IPS DF 6.9 (cell line): ENCODE results near the gene TPBGL.

Experiments used
- DNase-seq: peaks from one replicate; pipeline ENCODE4 v3.0.0-alpha.2; 2013; ENCODE audit warnings: low read depth, low spot score
- H3K27ac ChIP-seq: one replicate; pipeline ENCODE4 v1.5.1; 2013; ENCODE audit warnings: low read length, control low read depth
- H3K27me3 ChIP-seq: 2 replicates; pipeline ENCODE4 v1.6.1; 2013; ENCODE audit warnings: mild to moderate bottlenecking, low read length; ENCODE audit not compliant: control insufficient read depth, insufficient read depth
- H3K36me3 ChIP-seq: 2 replicates; pipeline ENCODE4 v1.6.1; 2013; ENCODE audit warnings: low read length; ENCODE audit not compliant: control insufficient read depth, insufficient read depth
- H3K4me1 ChIP-seq: 2 replicates; pipeline ENCODE4 v1.6.1; 2013; ENCODE audit warnings: low read length; ENCODE audit not compliant: control insufficient read depth, insufficient read depth
- H3K4me3 ChIP-seq: 2 replicates; pipeline ENCODE4 v1.5.1; 2013; ENCODE audit warnings: mild to moderate bottlenecking, low read length
- H3K9me3 ChIP-seq: 2 replicates; pipeline ENCODE4 v1.6.1; 2013; ENCODE audit warnings: low read length, inconsistent platforms; ENCODE audit not compliant: control insufficient read depth, insufficient read depth
- WGBS: extraction: QIAGEN DNeasy Blood & Tissue Kit; methylation state at CpG from one replicate; pipeline ENCODE4 v1.1.7; 2013; ENCODE audit warnings: mixed read lengths, missing lambda C conversion rate; ENCODE audit not compliant: insufficient read length, insufficient coverage; 5-methylcytosine and 5-hydroxymethylcytosine counted together

The TPBGL gene

GRCh38 chr11:75208446-75208845 is 32.1 kb upstream of the TPBGL start:
- no peaks in the 10 kb centered on the region for H3K36me3 ChIP-seq
- H3K4me1 ChIP-seq: no peaks in the 10 kb centered on the region
- H3K4me3 ChIP-seq: no peak overlapping the region
- DNase-seq: no peak
- H3K9me3 ChIP-seq: no peaks in the 10 kb centered on the region
- no CpG with 5 or more reads among the region's 2 CpGs for WGBS
- H3K27ac ChIP-seq: no peak overlapping the region
- no peaks in the 10 kb centered on the region for H3K27me3 ChIP-seq

- no peak overlapping the region for H3K4me3 ChIP-seq
- H3K27me3 ChIP-seq: no peaks in the 10 kb centered on the region
- WGBS: no CpG with 5 or more reads among the region's 5 CpGs
- no peak for DNase-seq
- no peaks in the 10 kb centered on the region for H3K4me1 ChIP-seq
- no peak overlapping the region for H3K27ac ChIP-seq
- no peaks in the 10 kb centered on the region for H3K36me3 ChIP-seq
- H3K9me3 ChIP-seq: no peaks in the 10 kb centered on the region
These were observed 28.2 kb upstream of the TPBGL start for GRCh38 chr11:75212411-75212810.

- Histone ChIP-seq H3K4me3 (no peak overlapping the region), H3K36me3 (no peaks in the 10 kb centered on the region), H3K27ac (no peak overlapping the region), H3K4me1 (no peaks in the 10 kb centered on the region), H3K9me3 (no peaks in the 10 kb centered on the region), H3K27me3 (no peaks in the 10 kb centered on the region)
- DNase-seq: peak; percentile 83
- no CpG with 5 or more reads among the region's 8 CpGs for WGBS
These were observed 26.2 kb upstream of the TPBGL start for GRCh38 chr11:75214411-75214821.

GRCh38 chr11:75214843-75215242 is 25.7 kb upstream of the TPBGL start:
- no peaks in the 10 kb centered on the region for H3K27me3 ChIP-seq
- H3K36me3 ChIP-seq: no peaks in the 10 kb centered on the region
- no peak for DNase-seq
- no peak overlapping the region for H3K27ac ChIP-seq
- no peaks in the 10 kb centered on the region for H3K4me1 ChIP-seq
- H3K4me3 ChIP-seq: no peak overlapping the region
- no peaks in the 10 kb centered on the region for H3K9me3 ChIP-seq

- no peaks in the 10 kb centered on the region for H3K36me3 ChIP-seq
- no peak overlapping the region for H3K27ac ChIP-seq
- no peaks in the 10 kb centered on the region for H3K4me1 ChIP-seq
- no peaks in the 10 kb centered on the region for H3K27me3 ChIP-seq
- WGBS: no CpG with 5 or more reads among the region's 2 CpGs
- DNase-seq: no peak
- H3K4me3 ChIP-seq: no peak overlapping the region
- no peaks in the 10 kb centered on the region for H3K9me3 ChIP-seq
These were observed 20.7 kb upstream of the TPBGL start for GRCh38 chr11:75219869-75220268.

GRCh38 chr11:75223954-75224643 is 16.5 kb upstream of the TPBGL start:
- Histone ChIP-seq H3K27me3 (no peaks in the 10 kb centered on the region), H3K36me3 (no peaks in the 10 kb centered on the region), H3K4me1 (no peaks in the 10 kb centered on the region), H3K9me3 (no peaks in the 10 kb centered on the region), H3K27ac (no peak overlapping the region), H3K4me3 (no peak overlapping the region)
- no peak for DNase-seq
- WGBS: no CpG with 5 or more reads among the region's 5 CpGs

GRCh38 chr11:75225794-75226193 is 14.8 kb upstream of the TPBGL start:
- DNase-seq: no peak
- no peak overlapping the region for H3K4me3 ChIP-seq
- H3K27ac ChIP-seq: no peak overlapping the region
- no CpG with 5 or more reads among the region's 4 CpGs for WGBS
- H3K4me1 ChIP-seq: no peaks in the 10 kb centered on the region
- no peaks in the 10 kb centered on the region for H3K36me3 ChIP-seq
- no peaks in the 10 kb centered on the region for H3K27me3 ChIP-seq
- H3K9me3 ChIP-seq: no peaks in the 10 kb centered on the region

GRCh38 chr11:75229466-75229865 is 11.1 kb upstream of the TPBGL start:
- DNase-seq: no peak
- H3K4me3 ChIP-seq: no peak overlapping the region
- no CpG with 5 or more reads among the region's 2 CpGs for WGBS
- no peaks in the 10 kb centered on the region for H3K36me3 ChIP-seq
- 0 out of 2 replicates have a peak, but pooled peaks cover 1% of the 10 kb centered on the region for H3K4me1 ChIP-seq
- no peaks in the 10 kb centered on the region for H3K27me3 ChIP-seq
- H3K9me3 ChIP-seq: no peaks in the 10 kb centered on the region
- H3K27ac ChIP-seq: no peak overlapping the region

- WGBS: no CpG with 5 or more reads among the region's 2 CpGs
- no peak for DNase-seq
- no peaks in the 10 kb centered on the region for H3K27me3 ChIP-seq
- 0 out of 2 replicates have a peak, but pooled peaks cover 1% of the 10 kb centered on the region for H3K4me1 ChIP-seq
- H3K4me3 ChIP-seq: no peak overlapping the region
- no peak overlapping the region for H3K27ac ChIP-seq
- no peaks in the 10 kb centered on the region for H3K9me3 ChIP-seq
- H3K36me3 ChIP-seq: no peaks in the 10 kb centered on the region
These were observed 10.0 kb upstream of the TPBGL start for GRCh38 chr11:75230621-75231020.

- Histone ChIP-seq H3K36me3 (no peaks in the 10 kb centered on the region), H3K9me3 (no peaks in the 10 kb centered on the region), H3K27me3 (no peaks in the 10 kb centered on the region), H3K4me3 (no peak overlapping the region), H3K4me1 (peaks cover 5% of the 10 kb centered on the region), H3K27ac (no peak overlapping the region)
- WGBS: no CpG with 5 or more reads among the region's 3 CpGs
- DNase-seq: no peak
These were observed 6.8 kb upstream of the TPBGL start for GRCh38 chr11:75233754-75234172.

- Histone ChIP-seq H3K27me3 (peaks cover 4% of the 10 kb centered on the region; the same call in 1 of the 2 replicates), H3K4me3 (no peak overlapping the region), H3K4me1 (peaks cover 12% of the 10 kb centered on the region), H3K9me3 (no peaks in the 10 kb centered on the region), H3K36me3 (no peaks in the 10 kb centered on the region), H3K27ac (no peak overlapping the region)
- WGBS: no CpG with 5 or more reads among the region's 8 CpGs
- DNase-seq: no peak
These were observed 4.5 kb upstream of the TPBGL start for GRCh38 chr11:75236062-75236461.
